ENCODE results near the gene ABCA13. TPM values are rescaled to one million over a fixed set of nuclear protein-coding genes. Genes with fewer than 3 reads are reported as not detected.

Gene ABCA13
- total and polyA plus RNA-seq, 2 of the 4 experiments (the other 2 are of a cell fraction): under 0.01 to 0.07 TPM

DNA sequence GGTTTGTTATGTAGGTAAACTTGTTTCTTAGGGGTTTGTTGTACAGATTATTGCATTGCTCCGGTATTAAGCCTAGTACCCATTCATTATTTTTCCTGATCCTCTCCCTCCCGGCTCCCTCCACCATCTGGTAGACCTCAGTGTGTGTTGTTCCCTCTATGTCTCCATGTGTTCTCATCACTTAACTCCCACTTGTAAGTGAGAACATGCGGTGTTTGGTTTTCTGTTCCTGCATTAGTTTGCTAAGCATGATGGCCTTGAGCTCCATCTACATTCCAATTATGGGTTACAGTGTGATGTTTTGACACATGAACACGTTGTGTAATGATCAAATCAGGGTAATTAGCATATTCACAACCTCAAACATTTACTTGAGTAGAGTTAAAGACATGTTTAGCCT lies 237.5 kb downstream of the ABCA13 start:
- no TSS peak for BruUV-seq (replicated peaks)
- in situ Hi-C loops (cut with MboI; ENCODE audit: low sequenced_read_pairs): no loop called here
- no peak overlapping the region for H2BK15ac ChIP-seq (ENCODE audit: low read depth, low read length)
- H3K56ac ChIP-seq (ENCODE audit: extremely low read depth, insufficient read depth, low read length): no peak overlapping the region
- H3K4me2 ChIP-seq (ENCODE audit: low read depth, low read length): no peak overlapping the region
- H4K8ac ChIP-seq (ENCODE audit: low read depth in 2 of 2, low read length in 2 of 2): no peak overlapping the region
- no peaks in the 10 kb centered on the region for H3K27me3 ChIP-seq (ENCODE audit: control insufficient read depth, insufficient read depth, low read length)
- no peak overlapping the region for H2AK9ac ChIP-seq (replicated peaks; ENCODE audit: low read depth, low read length, poor library complexity)
- no peaks in the 10 kb centered on the region for H3K79me1 ChIP-seq (ENCODE audit: low read depth in 1 of 2, low read length in 2 of 2)
- TF ChIP-seq CEBPB (IDR thresholded peaks at IDR 0.05; ENCODE audit: low read depth, low read length) (no peak), RCOR1 (IDR thresholded peaks at IDR 0.05; ENCODE audit: insufficient replicate concordance, low read length) (no peak), POLR2A (IDR thresholded peaks at IDR 0.05; ENCODE audit: low read depth, low read length) (no peak), RFX5 (IDR thresholded peaks at IDR 0.05; ENCODE audit: low read depth, low read length) (no peak), SMC3 (IDR thresholded peaks at IDR 0.05; ENCODE audit: low read depth, low read length) (no peak)
- TF ChIP-seq, protein P1, sequence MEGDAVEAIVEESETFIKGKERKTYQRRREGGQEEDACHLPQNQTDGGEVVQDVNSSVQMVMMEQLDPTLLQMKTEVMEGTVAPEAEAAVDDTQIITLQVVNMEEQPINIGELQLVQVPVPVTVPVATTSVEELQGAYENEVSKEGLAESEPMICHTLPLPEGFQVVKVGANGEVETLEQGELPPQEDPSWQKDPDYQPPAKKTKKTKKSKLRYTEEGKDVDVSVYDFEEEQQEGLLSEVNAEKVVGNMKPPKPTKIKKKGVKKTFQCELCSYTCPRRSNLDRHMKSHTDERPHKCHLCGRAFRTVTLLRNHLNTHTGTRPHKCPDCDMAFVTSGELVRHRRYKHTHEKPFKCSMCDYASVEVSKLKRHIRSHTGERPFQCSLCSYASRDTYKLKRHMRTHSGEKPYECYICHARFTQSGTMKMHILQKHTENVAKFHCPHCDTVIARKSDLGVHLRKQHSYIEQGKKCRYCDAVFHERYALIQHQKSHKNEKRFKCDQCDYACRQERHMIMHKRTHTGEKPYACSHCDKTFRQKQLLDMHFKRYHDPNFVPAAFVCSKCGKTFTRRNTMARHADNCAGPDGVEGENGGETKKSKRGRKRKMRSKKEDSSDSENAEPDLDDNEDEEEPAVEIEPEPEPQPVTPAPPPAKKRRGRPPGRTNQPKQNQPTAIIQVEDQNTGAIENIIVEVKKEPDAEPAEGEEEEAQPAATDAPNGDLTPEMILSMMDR (conservative IDR thresholded peaks at IDR 0.05; ENCODE audit: low read depth, low read length): no peak
- dilution Hi-C loops (cut with HindIII; ENCODE audit: low sequenced_read_pairs, unreplicated experiment): no loop called here
- no peak overlapping the region for H3K4me3 ChIP-seq (ENCODE audit: insufficient read depth, low read depth, low read length)
- no peaks in the 10 kb centered on the region for H3K36me3 ChIP-seq (ENCODE audit: control insufficient read depth, insufficient read depth, low read length)
- H4K20me1 ChIP-seq (ENCODE audit: insufficient read depth, low read length): no peaks in the 10 kb centered on the region
- no peak overlapping the region for H3K4ac ChIP-seq (ENCODE audit: low read depth, low read length)
- ChIA-PET POLR2A (ENCODE audit: unreplicated experiment) (no interaction called here), CTCF (no interaction called here)
- DNase-seq (no peak), ATAC-seq (ENCODE audit: low read depth) (no peak)
- no CpG with 5 or more reads among the region's 4 CpGs for WGBS, 2 experiments (ENCODE audit: extremely low coverage in 2 of 2, insufficient read length in 1 of 2)
- H2AK5ac ChIP-seq (ENCODE audit: low read depth, low read length): no peak overlapping the region
- no peak overlapping the region for H2BK120ac ChIP-seq (ENCODE audit: low read depth, low read length)
- H2BK20ac ChIP-seq (ENCODE audit: low read depth, low read length): no peak overlapping the region
- no peak overlapping the region for H4K91ac ChIP-seq (ENCODE audit: insufficient read depth, low read depth, low read length)
- H4K5ac ChIP-seq (ENCODE audit: low read depth, low read length): no peak overlapping the region
- no peak overlapping the region for H3K9ac ChIP-seq (ENCODE audit: low read depth, low read length)
- intact Hi-C loops (cut with micrococcal nuclease): no loop called here
- H3K18ac ChIP-seq (ENCODE audit: low read depth, low read length): no peak overlapping the region
- H3K9me1 ChIP-seq (ENCODE audit: insufficient read depth, low read length): no peaks in the 10 kb centered on the region
- H2AFZ ChIP-seq (replicated peaks; ENCODE audit: low read length, poor library complexity): no peak overlapping the region
- H2BK5ac ChIP-seq (ENCODE audit: low read depth, low read length, poor library complexity, severe bottlenecking): no peak overlapping the region
- H3K23ac ChIP-seq (ENCODE audit: low read depth, low read length): no peak overlapping the region
- no peak overlapping the region for H3K27ac ChIP-seq (ENCODE audit: insufficient read depth, low read length)
- H3K4me1 ChIP-seq (ENCODE audit: control insufficient read depth, insufficient read depth, low read length): no peaks in the 10 kb centered on the region
- H3K14ac ChIP-seq (replicated peaks; ENCODE audit: low read depth, low read length): no peak overlapping the region
- H3K9me3 ChIP-seq (ENCODE audit: control insufficient read depth, insufficient read depth, low read length): no peaks in the 10 kb centered on the region
